Lower leg skin (tissue), 3 donors: Measurements from ENCODE around the gene HSPG2.

Experiments used
- CTCF ChIP-seq, 3 donors: fragments of 450-650 bp; IDR thresholded peaks; one replicate each; pipeline ENCODE4 v1.5.1; 2016; ENCODE audit warnings: antibody characterized with exemption in 3 of 3, mild to moderate bottlenecking in 3 of 3, moderate library complexity in 2 of 3
- POLR2A ChIP-seq, 2 donors: fragments of 450-650 bp; IDR thresholded peaks; one replicate each; pipeline ENCODE4 v1.6.1; 2016 to 2017; ENCODE audit warnings: antibody characterized with exemption in 2 of 2, mild to moderate bottlenecking in 1 of 2, moderate library complexity in 1 of 2

GRCh38 chr1:21843996-21844395, 93.1 kb downstream of the HSPG2 start:
- TF ChIP-seq CTCF (IDR thresholded peaks at IDR 0.05) (no peak), POLR2A (IDR thresholded peaks at IDR 0.05) (no peak)
